Measurements from ENCODE around the gene PPP1R12B. TPM values are rescaled to one million over a fixed set of nuclear protein-coding genes. Genes with fewer than 3 reads are reported as not detected.
"Not testable (repeated sequence)": the region's sequence is repeated elsewhere in the genome, so short reads cannot be mapped to it uniquely, and the experiment has no call there.

The PPP1R12B gene
- total RNA-seq, 2 experiments from 2014 or later = 19.1 to 23.5 TPM

GRCh38 chr1:202531472-202531811 lies 182.9 kb downstream of the PPP1R12B start:
- Histone ChIP-seq H4K20me1 (ENCODE audit: insufficient read depth, low read length) (no peaks in the 10 kb centered on the region), H3K4me3 (ENCODE audit: low read depth, low read length, poor library complexity, severe bottlenecking) (no peak overlapping the region), H3K4me1 (ENCODE audit: insufficient read depth, low read length, poor library complexity, severe bottlenecking) (no peaks in the 10 kb centered on the region), H3K27ac (ENCODE audit: low read depth, low read length, poor library complexity, severe bottlenecking) (no peak overlapping the region), H3K36me3 (ENCODE audit: insufficient read depth, low read length) (no peaks in the 10 kb centered on the region), H3K9me2 (ENCODE audit: insufficient read depth, low read length) (no peaks in the 10 kb centered on the region), H3K79me2 (ENCODE audit: insufficient read depth, low read depth, low read length) (no peaks in the 10 kb centered on the region), H2AFZ (ENCODE audit: low read length) (no peak overlapping the region), H3K4me2 (ENCODE audit: low read length) (no peak overlapping the region), H3K9me3 (ENCODE audit: low read length) (no peaks in the 10 kb centered on the region)
- ChIA-PET POLR2A (no interaction called here), CTCF (ENCODE audit: unreplicated experiment) (no interaction called here)
- no peak for TF ChIP-seq EZH2phosphoT487 (IDR thresholded peaks at IDR 0.05; ENCODE audit: borderline replicate concordance, low read depth, low read length)
- TF ChIP-seq, protein P1, sequence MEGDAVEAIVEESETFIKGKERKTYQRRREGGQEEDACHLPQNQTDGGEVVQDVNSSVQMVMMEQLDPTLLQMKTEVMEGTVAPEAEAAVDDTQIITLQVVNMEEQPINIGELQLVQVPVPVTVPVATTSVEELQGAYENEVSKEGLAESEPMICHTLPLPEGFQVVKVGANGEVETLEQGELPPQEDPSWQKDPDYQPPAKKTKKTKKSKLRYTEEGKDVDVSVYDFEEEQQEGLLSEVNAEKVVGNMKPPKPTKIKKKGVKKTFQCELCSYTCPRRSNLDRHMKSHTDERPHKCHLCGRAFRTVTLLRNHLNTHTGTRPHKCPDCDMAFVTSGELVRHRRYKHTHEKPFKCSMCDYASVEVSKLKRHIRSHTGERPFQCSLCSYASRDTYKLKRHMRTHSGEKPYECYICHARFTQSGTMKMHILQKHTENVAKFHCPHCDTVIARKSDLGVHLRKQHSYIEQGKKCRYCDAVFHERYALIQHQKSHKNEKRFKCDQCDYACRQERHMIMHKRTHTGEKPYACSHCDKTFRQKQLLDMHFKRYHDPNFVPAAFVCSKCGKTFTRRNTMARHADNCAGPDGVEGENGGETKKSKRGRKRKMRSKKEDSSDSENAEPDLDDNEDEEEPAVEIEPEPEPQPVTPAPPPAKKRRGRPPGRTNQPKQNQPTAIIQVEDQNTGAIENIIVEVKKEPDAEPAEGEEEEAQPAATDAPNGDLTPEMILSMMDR (conservative IDR thresholded peaks at IDR 0.05; ENCODE audit: low read length) = no peak
- intact Hi-C loops (cut with micrococcal nuclease; ENCODE audit: unreplicated experiment) = no loop called here
- BruUV-seq (replicated peaks) = no TSS peak
- DNase-seq (ENCODE audit: low spot score) = no peak

GRCh38 chr1:202531812-202532616 lies 183.5 kb downstream of the PPP1R12B start:
- H3K79me2 ChIP-seq (ENCODE audit: insufficient read depth, low read depth, low read length); H3K4me2 ChIP-seq (ENCODE audit: low read length); H3K9me3 ChIP-seq (ENCODE audit: low read length); BruUV-seq (replicated peaks); H3K27ac ChIP-seq (ENCODE audit: low read depth, low read length, poor library complexity, severe bottlenecking); POLR2A ChIA-PET; DNase-seq (ENCODE audit: low spot score); H3K36me3 ChIP-seq (ENCODE audit: insufficient read depth, low read length); H2AFZ ChIP-seq (ENCODE audit: low read length); H3K4me1 ChIP-seq (ENCODE audit: insufficient read depth, low read length, poor library complexity, severe bottlenecking); intact Hi-C loops (cut with micrococcal nuclease; ENCODE audit: unreplicated experiment); H4K20me1 ChIP-seq (ENCODE audit: insufficient read depth, low read length); H3K9me2 ChIP-seq (ENCODE audit: insufficient read depth, low read length); H3K4me3 ChIP-seq (ENCODE audit: low read depth, low read length, poor library complexity, severe bottlenecking); CTCF ChIA-PET (ENCODE audit: unreplicated experiment): not testable (repeated sequence)

DNA sequence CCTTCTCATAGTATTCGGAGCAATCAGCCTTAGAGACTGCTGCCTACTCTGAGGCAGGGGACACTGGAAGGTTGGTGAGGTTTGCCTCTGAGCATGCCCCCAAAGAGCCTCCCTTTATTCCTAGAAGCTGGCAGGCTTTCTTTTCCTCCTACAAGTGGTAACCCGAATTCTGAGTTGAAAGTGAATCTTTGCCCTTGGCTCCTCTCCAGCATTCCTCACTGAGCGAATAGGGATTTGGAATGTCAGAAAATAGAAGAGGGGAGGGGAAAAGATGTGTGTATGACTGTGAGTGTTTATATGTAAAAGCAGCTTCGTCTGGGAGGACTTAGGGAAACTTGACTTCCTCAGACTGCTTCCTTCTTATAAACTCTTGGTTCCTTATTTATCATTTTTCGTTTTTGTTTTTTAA lies 190.7 kb downstream of the PPP1R12B start:
- H3K4me1 ChIP-seq (ENCODE audit: insufficient read depth, low read length, poor library complexity, severe bottlenecking); H3K27ac ChIP-seq (ENCODE audit: low read depth, low read length, poor library complexity, severe bottlenecking); H3K79me2 ChIP-seq (ENCODE audit: insufficient read depth, low read depth, low read length); H3K4me3 ChIP-seq (ENCODE audit: low read depth, low read length, poor library complexity, severe bottlenecking); DNase-seq (ENCODE audit: low spot score); CTCF ChIA-PET (ENCODE audit: unreplicated experiment); intact Hi-C loops (cut with micrococcal nuclease; ENCODE audit: unreplicated experiment); H3K4me2 ChIP-seq (ENCODE audit: low read length); H4K20me1 ChIP-seq (ENCODE audit: insufficient read depth, low read length); H3K36me3 ChIP-seq (ENCODE audit: insufficient read depth, low read length); H3K9me2 ChIP-seq (ENCODE audit: insufficient read depth, low read length); H2AFZ ChIP-seq (ENCODE audit: low read length); POLR2A ChIA-PET; H3K9me3 ChIP-seq (ENCODE audit: low read length); BruUV-seq (replicated peaks): not testable (repeated sequence)

- H3K36me3 ChIP-seq (ENCODE audit: insufficient read depth, low read length); H3K9me2 ChIP-seq (ENCODE audit: insufficient read depth, low read length); intact Hi-C loops (cut with micrococcal nuclease; ENCODE audit: unreplicated experiment); H3K4me2 ChIP-seq (ENCODE audit: low read length); H3K27ac ChIP-seq (ENCODE audit: low read depth, low read length, poor library complexity, severe bottlenecking); H3K9me3 ChIP-seq (ENCODE audit: low read length); H3K79me2 ChIP-seq (ENCODE audit: insufficient read depth, low read depth, low read length); BruUV-seq (replicated peaks); POLR2A ChIA-PET; H4K20me1 ChIP-seq (ENCODE audit: insufficient read depth, low read length); H3K4me3 ChIP-seq (ENCODE audit: low read depth, low read length, poor library complexity, severe bottlenecking); H2AFZ ChIP-seq (ENCODE audit: low read length); CTCF ChIA-PET (ENCODE audit: unreplicated experiment); DNase-seq (ENCODE audit: low spot score); H3K4me1 ChIP-seq (ENCODE audit: insufficient read depth, low read length, poor library complexity, severe bottlenecking): not testable (repeated sequence)
Measured at GRCh38 chr1:202539583-202539982, 191.1 kb downstream of the PPP1R12B start.

All from OCI-LY7 (cell line).